HepG2 (cell line): ENCODE results near the gene PMM2. TPM values are rescaled to one million over a fixed set of nuclear protein-coding genes. Genes with fewer than 3 reads are reported as not detected.

Experiments used
- ARNT ChIP-seq: fragments of 450-650 bp; IDR thresholded peaks from 2 replicates; pipeline ENCODE4 v1.6.1; 2017
- KDM6A ChIP-seq: IDR thresholded peaks from 2 replicates; pipeline ENCODE4 v1.6.1; 2016; ENCODE audit warnings: low read depth
- MEIS1 ChIP-seq: sonication (generic); formaldehyde crosslinking; IDR thresholded peaks from 2 replicates; pipeline ENCODE4 v1.9.0; 2021; ENCODE audit warnings: mild to moderate bottlenecking, missing genetic modification reagents, moderate library complexity, borderline replicate concordance
- NONO ChIP-seq, 2 experiments: fragments of 450-650 bp in 1 of 2; sonication (generic) in 1 of 2; formaldehyde crosslinking in 1 of 2; IDR thresholded peaks in 1 of 2; conservative IDR thresholded peaks in 1 of 2; 2 replicates each; pipeline versions ENCODE4 v1.6.1 to v1.8.0; 2017 to 2022; ENCODE audit warnings: mild to moderate bottlenecking in 1 of 2, missing genetic modification reagents in 1 of 2, moderate library complexity in 1 of 2
- SYNCRIP ChIP-seq: fragments of 200-400 bp; formaldehyde crosslinking; IDR thresholded peaks from 2 replicates; pipeline ENCODE4 v1.6.1; 2018; ENCODE audit warnings: mild to moderate bottlenecking, low read depth, low read length; ENCODE audit not compliant: insufficient read depth
- TBX2 ChIP-seq: sonication (generic); formaldehyde crosslinking; IDR thresholded peaks from 2 replicates; pipeline ENCODE4 v1.5.0; 2020; ENCODE audit warnings: missing genetic modification reagents, mild to moderate bottlenecking, borderline replicate concordance
- ZNF282 ChIP-seq: fragments of 450-650 bp; IDR thresholded peaks from 2 replicates; pipeline ENCODE4 v1.6.1; 2018; ENCODE audit not compliant: partially characterized antibody
- ZNF577 ChIP-seq: sonication (generic); formaldehyde crosslinking; IDR thresholded peaks from 2 replicates; pipeline ENCODE4 v1.4.0; 2020; ENCODE audit warnings: mild to moderate bottlenecking, low read depth, missing genetic modification reagents, borderline replicate concordance
- polyA plus RNA-seq, 8 experiments: library from polyadenylated mRNA; depleted of rRNA in 3 of 8; stranded (reverse) in 7 of 8; unstranded in 1 of 8; fragments of >200 nt; fragmentation: Illumina TruSeq in 4 of 8; extraction: Trizol in 4 of 8; gene quantifications; 2 replicates each; pipeline versions ENCODE4 v1.2.1 to v1.2.3, GENCODE V29; 2011 to 2016; ENCODE audit warnings: low read depth in 4 of 8, missing spikeins in 1 of 8, mixed read lengths in 1 of 8; ENCODE audit not compliant: insufficient read depth in 1 of 8
- total RNA-seq, 5 experiments: library from RNA; depleted of rRNA; stranded (reverse); fragments of >200 nt; fragmentation: Illumina TruSeq; extraction: Trizol; gene quantifications; 2 replicates each; pipeline ENCODE4 v1.2.3, GENCODE V29; 2016; ENCODE audit warnings: low read depth in 1 of 5
- TF ChIP-seq, protein P1 (sequence below): sonication (generic); formaldehyde crosslinking; IDR thresholded peaks from 2 replicates; pipeline ENCODE4 v1.8.0; 2022; ENCODE audit warnings: mild to moderate bottlenecking, missing genetic modification reagents; ENCODE audit not compliant: insufficient replicate concordance
- TF ChIP-seq, protein P2 (sequence below): sonication (generic); formaldehyde crosslinking; IDR thresholded peaks from 2 replicates; pipeline ENCODE4 v1.4.0; 2020; ENCODE audit warnings: missing genetic modification reagents, borderline replicate concordance
- TF ChIP-seq, protein P3 (sequence below): sonication (generic); formaldehyde crosslinking; IDR thresholded peaks from 2 replicates; pipeline ENCODE4 v1.4.0; 2020; ENCODE audit warnings: missing genetic modification reagents, borderline replicate concordance
- TF ChIP-seq, protein P4 (sequence below): sonication (generic); formaldehyde crosslinking; IDR thresholded peaks from 2 replicates; pipeline ENCODE4 v1.5.0; 2020; ENCODE audit warnings: missing genetic modification reagents
- TF ChIP-seq, protein P5 (sequence below): sonication (generic); formaldehyde crosslinking; IDR thresholded peaks from 2 replicates; pipeline ENCODE4 v1.4.0; 2020; ENCODE audit warnings: missing genetic modification reagents

Gene PMM2
- total and polyA plus RNA-seq, 2 of the 13 experiments (the other 11 are each of a cell fraction or from before 2014, with no cell fraction given): 52.2 to 93.7 TPM

DNA sequence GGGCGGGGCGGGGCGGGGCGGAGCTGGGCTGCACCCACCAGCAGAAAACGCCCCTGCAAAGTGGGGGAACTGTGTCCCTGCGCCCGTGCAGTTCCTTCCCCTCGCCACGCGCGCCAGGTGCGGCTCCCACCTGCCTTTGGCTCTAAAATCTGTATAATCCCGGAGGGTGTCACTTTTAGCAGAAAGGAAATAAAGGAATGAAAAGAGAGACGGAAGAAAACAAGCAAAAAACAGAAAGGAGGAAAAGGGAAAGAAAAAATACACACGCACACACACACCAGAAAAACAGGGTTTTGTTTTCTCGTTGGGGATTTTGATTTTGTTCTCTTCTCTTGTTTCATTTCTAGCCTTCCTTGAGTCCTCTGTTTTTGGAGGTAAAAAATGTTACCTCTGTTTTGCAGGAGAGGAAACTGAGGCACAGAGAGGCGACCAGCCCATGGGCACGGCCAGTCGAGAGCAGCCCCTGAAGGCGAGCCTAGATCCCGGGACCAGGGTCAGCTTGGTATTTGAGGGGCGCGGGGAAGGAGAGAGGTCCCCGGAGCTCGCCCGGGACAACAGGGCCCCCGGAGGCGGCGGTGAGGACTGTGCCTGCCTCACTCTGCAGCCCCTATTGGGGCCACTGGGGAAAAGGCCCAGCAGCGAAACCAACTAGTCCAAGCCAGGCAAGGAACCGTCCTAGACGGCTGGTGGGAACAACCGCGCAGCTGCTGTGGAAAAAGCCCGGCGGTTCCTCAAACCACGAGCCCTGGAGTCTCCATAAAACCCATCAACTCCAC, 71.8 kb downstream of the PMM2 start (continued):
- TF ChIP-seq, protein P1, sequence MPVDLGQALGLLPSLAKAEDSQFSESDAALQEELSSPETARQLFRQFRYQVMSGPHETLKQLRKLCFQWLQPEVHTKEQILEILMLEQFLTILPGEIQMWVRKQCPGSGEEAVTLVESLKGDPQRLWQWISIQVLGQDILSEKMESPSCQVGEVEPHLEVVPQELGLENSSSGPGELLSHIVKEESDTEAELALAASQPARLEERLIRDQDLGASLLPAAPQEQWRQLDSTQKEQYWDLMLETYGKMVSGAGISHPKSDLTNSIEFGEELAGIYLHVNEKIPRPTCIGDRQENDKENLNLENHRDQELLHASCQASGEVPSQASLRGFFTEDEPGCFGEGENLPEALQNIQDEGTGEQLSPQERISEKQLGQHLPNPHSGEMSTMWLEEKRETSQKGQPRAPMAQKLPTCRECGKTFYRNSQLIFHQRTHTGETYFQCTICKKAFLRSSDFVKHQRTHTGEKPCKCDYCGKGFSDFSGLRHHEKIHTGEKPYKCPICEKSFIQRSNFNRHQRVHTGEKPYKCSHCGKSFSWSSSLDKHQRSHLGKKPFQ: no peak
- TF ChIP-seq, protein P2, sequence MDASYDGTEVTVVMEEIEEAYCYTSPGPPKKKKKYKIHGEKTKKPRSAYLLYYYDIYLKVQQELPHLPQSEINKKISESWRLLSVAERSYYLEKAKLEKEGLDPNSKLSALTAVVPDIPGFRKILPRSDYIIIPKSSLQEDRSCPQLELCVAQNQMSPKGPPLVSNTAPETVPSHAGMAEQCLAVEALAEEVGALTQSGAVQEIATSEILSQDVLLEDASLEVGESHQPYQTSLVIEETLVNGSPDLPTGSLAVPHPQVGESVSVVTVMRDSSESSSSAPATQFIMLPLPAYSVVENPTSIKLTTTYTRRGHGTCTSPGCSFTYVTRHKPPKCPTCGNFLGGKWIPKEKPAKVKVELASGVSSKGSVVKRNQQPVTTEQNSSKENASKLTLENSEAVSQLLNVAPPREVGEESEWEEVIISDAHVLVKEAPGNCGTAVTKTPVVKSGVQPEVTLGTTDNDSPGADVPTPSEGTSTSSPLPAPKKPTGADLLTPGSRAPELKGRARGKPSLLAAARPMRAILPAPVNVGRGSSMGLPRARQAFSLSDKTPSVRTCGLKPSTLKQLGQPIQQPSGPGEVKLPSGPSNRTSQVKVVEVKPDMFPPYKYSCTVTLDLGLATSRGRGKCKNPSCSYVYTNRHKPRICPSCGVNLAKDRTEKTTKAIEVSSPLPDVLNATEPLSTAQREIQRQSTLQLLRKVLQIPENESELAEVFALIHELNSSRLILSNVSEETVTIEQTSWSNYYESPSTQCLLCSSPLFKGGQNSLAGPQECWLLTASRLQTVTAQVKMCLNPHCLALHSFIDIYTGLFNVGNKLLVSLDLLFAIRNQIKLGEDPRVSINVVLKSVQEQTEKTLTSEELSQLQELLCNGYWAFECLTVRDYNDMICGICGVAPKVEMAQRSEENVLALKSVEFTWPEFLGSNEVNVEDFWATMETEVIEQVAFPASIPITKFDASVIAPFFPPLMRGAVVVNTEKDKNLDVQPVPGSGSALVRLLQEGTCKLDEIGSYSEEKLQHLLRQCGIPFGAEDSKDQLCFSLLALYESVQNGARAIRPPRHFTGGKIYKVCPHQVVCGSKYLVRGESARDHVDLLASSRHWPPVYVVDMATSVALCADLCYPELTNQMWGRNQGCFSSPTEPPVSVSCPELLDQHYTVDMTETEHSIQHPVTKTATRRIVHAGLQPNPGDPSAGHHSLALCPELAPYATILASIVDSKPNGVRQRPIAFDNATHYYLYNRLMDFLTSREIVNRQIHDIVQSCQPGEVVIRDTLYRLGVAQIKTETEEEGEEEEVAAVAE: 0 out of 2 replicates have a peak, but pooled peaks have one; percentile 35
- TF ChIP-seq TBX2 (CRISPR knock-in tag) (peak; percentile 68), ARNT (no peak), ZNF282 (no peak), SYNCRIP (no peak), MEIS1 (CRISPR knock-in tag) (peak; percentile 42; the same call in 1 of the 2 replicates), KDM6A (CRISPR knock-in tag) (no peak), ZNF577 (no peak), NONO (IDR thresholded peaks at IDR 0.05) (no peak), NONO (CRISPR knock-in tag; conservative IDR thresholded peaks at IDR 0.05) (peak; percentile 67; the same call in 1 of the 2 replicates)
- TF ChIP-seq, protein P3, sequence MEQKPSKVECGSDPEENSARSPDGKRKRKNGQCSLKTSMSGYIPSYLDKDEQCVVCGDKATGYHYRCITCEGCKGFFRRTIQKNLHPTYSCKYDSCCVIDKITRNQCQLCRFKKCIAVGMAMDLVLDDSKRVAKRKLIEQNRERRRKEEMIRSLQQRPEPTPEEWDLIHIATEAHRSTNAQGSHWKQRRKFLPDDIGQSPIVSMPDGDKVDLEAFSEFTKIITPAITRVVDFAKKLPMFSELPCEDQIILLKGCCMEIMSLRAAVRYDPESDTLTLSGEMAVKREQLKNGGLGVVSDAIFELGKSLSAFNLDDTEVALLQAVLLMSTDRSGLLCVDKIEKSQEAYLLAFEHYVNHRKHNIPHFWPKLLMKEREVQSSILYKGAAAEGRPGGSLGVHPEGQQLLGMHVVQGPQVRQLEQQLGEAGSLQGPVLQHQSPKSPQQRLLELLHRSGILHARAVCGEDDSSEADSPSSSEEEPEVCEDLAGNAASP (CRISPR knock-in tag): 0 out of 2 replicates have a peak, but pooled peaks have one; percentile 17
- TF ChIP-seq, protein P4, sequence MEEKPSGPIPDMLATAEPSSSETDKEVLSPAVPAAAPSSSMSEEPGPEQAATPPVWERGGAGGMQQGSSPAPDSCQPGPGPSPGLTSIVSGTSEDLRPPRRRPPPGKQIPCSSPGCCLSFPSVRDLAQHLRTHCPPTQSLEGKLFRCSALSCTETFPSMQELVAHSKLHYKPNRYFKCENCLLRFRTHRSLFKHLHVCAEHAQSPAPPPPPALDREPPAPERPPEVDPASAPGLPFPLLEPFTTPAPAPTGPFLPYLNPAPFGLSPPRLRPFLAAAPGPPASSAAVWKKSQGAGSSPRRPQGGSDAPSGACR (CRISPR knock-in tag): no peak
- TF ChIP-seq, protein P5, sequence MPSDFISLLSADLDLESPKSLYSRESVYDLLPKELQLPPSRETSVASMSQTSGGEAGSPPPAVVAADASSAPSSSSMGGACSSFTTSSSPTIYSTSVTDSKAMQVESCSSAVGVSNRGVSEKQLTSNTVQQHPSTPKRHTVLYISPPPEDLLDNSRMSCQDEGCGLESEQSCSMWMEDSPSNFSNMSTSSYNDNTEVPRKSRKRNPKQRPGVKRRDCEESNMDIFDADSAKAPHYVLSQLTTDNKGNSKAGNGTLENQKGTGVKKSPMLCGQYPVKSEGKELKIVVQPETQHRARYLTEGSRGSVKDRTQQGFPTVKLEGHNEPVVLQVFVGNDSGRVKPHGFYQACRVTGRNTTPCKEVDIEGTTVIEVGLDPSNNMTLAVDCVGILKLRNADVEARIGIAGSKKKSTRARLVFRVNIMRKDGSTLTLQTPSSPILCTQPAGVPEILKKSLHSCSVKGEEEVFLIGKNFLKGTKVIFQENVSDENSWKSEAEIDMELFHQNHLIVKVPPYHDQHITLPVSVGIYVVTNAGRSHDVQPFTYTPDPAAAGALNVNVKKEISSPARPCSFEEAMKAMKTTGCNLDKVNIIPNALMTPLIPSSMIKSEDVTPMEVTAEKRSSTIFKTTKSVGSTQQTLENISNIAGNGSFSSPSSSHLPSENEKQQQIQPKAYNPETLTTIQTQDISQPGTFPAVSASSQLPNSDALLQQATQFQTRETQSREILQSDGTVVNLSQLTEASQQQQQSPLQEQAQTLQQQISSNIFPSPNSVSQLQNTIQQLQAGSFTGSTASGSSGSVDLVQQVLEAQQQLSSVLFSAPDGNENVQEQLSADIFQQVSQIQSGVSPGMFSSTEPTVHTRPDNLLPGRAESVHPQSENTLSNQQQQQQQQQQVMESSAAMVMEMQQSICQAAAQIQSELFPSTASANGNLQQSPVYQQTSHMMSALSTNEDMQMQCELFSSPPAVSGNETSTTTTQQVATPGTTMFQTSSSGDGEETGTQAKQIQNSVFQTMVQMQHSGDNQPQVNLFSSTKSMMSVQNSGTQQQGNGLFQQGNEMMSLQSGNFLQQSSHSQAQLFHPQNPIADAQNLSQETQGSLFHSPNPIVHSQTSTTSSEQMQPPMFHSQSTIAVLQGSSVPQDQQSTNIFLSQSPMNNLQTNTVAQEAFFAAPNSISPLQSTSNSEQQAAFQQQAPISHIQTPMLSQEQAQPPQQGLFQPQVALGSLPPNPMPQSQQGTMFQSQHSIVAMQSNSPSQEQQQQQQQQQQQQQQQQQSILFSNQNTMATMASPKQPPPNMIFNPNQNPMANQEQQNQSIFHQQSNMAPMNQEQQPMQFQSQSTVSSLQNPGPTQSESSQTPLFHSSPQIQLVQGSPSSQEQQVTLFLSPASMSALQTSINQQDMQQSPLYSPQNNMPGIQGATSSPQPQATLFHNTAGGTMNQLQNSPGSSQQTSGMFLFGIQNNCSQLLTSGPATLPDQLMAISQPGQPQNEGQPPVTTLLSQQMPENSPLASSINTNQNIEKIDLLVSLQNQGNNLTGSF: no peak
